ENCODE measurements around the gene OLFM1. TPM values are rescaled to one million over a fixed set of nuclear protein-coding genes. Genes with fewer than 3 reads are reported as not detected.

Gene OLFM1
- total RNA-seq, 4 donors from 2014 or later, result 3.4 to 8.5 (median 6.7) TPM

- TF ChIP-seq POLR2A (IDR thresholded peaks at IDR 0.05) (no peak), CTCF (IDR thresholded peaks at IDR 0.05 in 4 of 5, conservative IDR thresholded peaks at IDR 0.05 in 1 of 5) (no peak)
- H3K36me3 ChIP-seq, result no peaks in the 10 kb centered on the region
- H3K9me3 ChIP-seq, result no peaks in the 10 kb centered on the region
- no peaks in the 10 kb centered on the region for H3K4me1 ChIP-seq
- DNase-seq (no peak), ATAC-seq (no peak)
- intact Hi-C loops (cut with DNase I; ENCODE audit: low total_unique reads), result no loop called here
- in situ Hi-C loops (cut with MboI; ENCODE audit: low sequenced_read_pairs in 4 of 4), result no loop called here
- H3K27ac ChIP-seq, result no peak overlapping the region
- H3K27me3 ChIP-seq, result peaks cover 25 to 32% (median 27%) of the 10 kb centered on the region in 3 donors
- no peak overlapping the region for H3K4me3 ChIP-seq
Measured at GRCh38 chr9:135067096-135067710, 20.3 kb upstream of the OLFM1 start.

- H3K27ac ChIP-seq, result no peak overlapping the region
- in situ Hi-C loops (cut with MboI; ENCODE audit: low sequenced_read_pairs in 4 of 4), result no loop called here
- TF ChIP-seq CTCF (IDR thresholded peaks at IDR 0.05 in 4 of 5, conservative IDR thresholded peaks at IDR 0.05 in 1 of 5), result no peak
- TF ChIP-seq POLR2A (IDR thresholded peaks at IDR 0.05), result no peak
- intact Hi-C loops (cut with DNase I; ENCODE audit: low total_unique reads), result no loop called here
- no peaks in the 10 kb centered on the region for H3K4me1 ChIP-seq
- no peaks in the 10 kb centered on the region for H3K9me3 ChIP-seq
- H3K27me3 ChIP-seq, result peaks cover 27 to 30% (median 30%) of the 10 kb centered on the region in 3 donors
- ATAC-seq, result no peak
- H3K4me3 ChIP-seq, result no peak overlapping the region
- H3K36me3 ChIP-seq, result no peaks in the 10 kb centered on the region
- DNase-seq, result no peak
Measured at GRCh38 chr9:135068776-135069415, 18.6 kb upstream of the OLFM1 start.

GRCh38 chr9:135069558-135070197, 17.8 kb upstream of the OLFM1 start:
- Histone ChIP-seq H3K4me3 (no peak overlapping the region), H3K9me3 (no peaks in the 10 kb centered on the region), H3K27me3 (peaks cover 27 to 35% (median 30%) of the 10 kb centered on the region in 3 donors), H3K27ac (no peak overlapping the region), H3K36me3 (no peaks in the 10 kb centered on the region), H3K4me1 (peaks cover 0 to under 1% of the 10 kb centered on the region in 2 donors)
- TF ChIP-seq POLR2A (IDR thresholded peaks at IDR 0.05) (no peak), CTCF (IDR thresholded peaks at IDR 0.05 in 4 of 5, conservative IDR thresholded peaks at IDR 0.05 in 1 of 5) (no peak)
- ATAC-seq (no peak), DNase-seq (no peak)
- in situ Hi-C loops (cut with MboI; ENCODE audit: low sequenced_read_pairs in 4 of 4), result no loop called here
- intact Hi-C loops (cut with DNase I; ENCODE audit: low total_unique reads), result no loop called here

- H3K27ac ChIP-seq, result no peak overlapping the region
- ATAC-seq (no peak), DNase-seq (no peak)
- TF ChIP-seq POLR2A (IDR thresholded peaks at IDR 0.05) (no peak), CTCF (IDR thresholded peaks at IDR 0.05 in 4 of 5, conservative IDR thresholded peaks at IDR 0.05 in 1 of 5) (no peak)
- H3K36me3 ChIP-seq, result no peaks in the 10 kb centered on the region
- peaks cover 27 to 35% (median 32%) of the 10 kb centered on the region in 3 donors for H3K27me3 ChIP-seq
- intact Hi-C loops (cut with DNase I; ENCODE audit: low total_unique reads) (no loop called here), in situ Hi-C loops (cut with MboI; ENCODE audit: low sequenced_read_pairs in 4 of 4) (no loop called here)
- H3K4me1 ChIP-seq, result peaks cover 3 to 5% of the 10 kb centered on the region in 2 donors
- H3K9me3 ChIP-seq, result no peaks in the 10 kb centered on the region
- no peak overlapping the region for H3K4me3 ChIP-seq
Measured at GRCh38 chr9:135070198-135070951, 17.1 kb upstream of the OLFM1 start.

Data from gastrocnemius medialis (tissue), 4 donors.